Activated CD8-positive, alpha-beta T cell treated with anti-CD3 and anti-CD28 coated beads for 36 hours (primary cell): ENCODE data around the gene SETD1A. TPM values are rescaled to one million over a fixed set of nuclear protein-coding genes. Genes with fewer than 3 reads are reported as not detected.
A peak's percentile ranks its signal among the peaks of the same experiment; 100 is the strongest.

Source experiments
- ATAC-seq: fragments of 200-7000 bp; cut with Tn5 transposase; one replicate; pipeline ENCODE4 v1.10.0; 2021; ENCODE audit warnings: mild to moderate bottlenecking, moderate library complexity
- CTCF ChIA-PET: fragments of 350-600 bp; sonication (Branson Sonifier 250); formaldehyde crosslinking; loops from one replicate; lab custom pipeline; 2021; ENCODE audit warnings: antibody characterized with exemption; lab: Charles Lee
- POLR2A ChIA-PET: fragments of 350-600 bp; sonication (Branson Sonifier 250); formaldehyde crosslinking; loops from one replicate; lab custom pipeline; 2021; ENCODE audit warnings: antibody characterized with exemption; lab: Charles Lee
- DNase-seq: peaks from one replicate; pipeline ENCODE4 v3.0.0-alpha.2; 2020
- H3K27ac Mint-ChIP-seq: one replicate; pipeline ENCODE4 v1.8.0; 2021; ENCODE audit warnings: mild to moderate bottlenecking, mixed read lengths
- H3K27me3 Mint-ChIP-seq: one replicate; pipeline ENCODE4 v1.8.0; 2021; ENCODE audit warnings: mixed read lengths
- H3K36me3 Mint-ChIP-seq: one replicate; pipeline ENCODE4 v1.8.0; 2021; ENCODE audit warnings: low read depth, mixed read lengths
- H3K4me1 Mint-ChIP-seq: one replicate; pipeline ENCODE4 v1.8.0; 2021; ENCODE audit warnings: low read depth, mixed read lengths
- H3K4me3 Mint-ChIP-seq: one replicate; pipeline ENCODE4 v1.8.0; 2021; ENCODE audit warnings: mild to moderate bottlenecking, moderate library complexity, mixed read lengths
- H3K9me3 Mint-ChIP-seq: one replicate; pipeline ENCODE4 v1.8.0; 2021; ENCODE audit warnings: mixed read lengths
- CTCF ChIP-seq: fragments of 200-600 bp; IDR thresholded peaks from one replicate; pipeline ENCODE4 v1.8.0; 2022; ENCODE audit warnings: antibody characterized with exemption, mild to moderate bottlenecking
- intact Hi-C: fragments of 100-400 bp; cut with micrococcal nuclease; formaldehyde crosslinking; loops from one replicate; pipeline ENCODE4 v1.10.0; 2022
- total RNA-seq, 2 experiments: library from RNA; stranded (reverse); gene quantifications; one replicate each; pipeline ENCODE4 v1.2.3, GENCODE V29; 2021

Gene SETD1A
- total RNA-seq, 2 experiments from 2014 or later, result 18.0 to 19.2 TPM

DNA sequence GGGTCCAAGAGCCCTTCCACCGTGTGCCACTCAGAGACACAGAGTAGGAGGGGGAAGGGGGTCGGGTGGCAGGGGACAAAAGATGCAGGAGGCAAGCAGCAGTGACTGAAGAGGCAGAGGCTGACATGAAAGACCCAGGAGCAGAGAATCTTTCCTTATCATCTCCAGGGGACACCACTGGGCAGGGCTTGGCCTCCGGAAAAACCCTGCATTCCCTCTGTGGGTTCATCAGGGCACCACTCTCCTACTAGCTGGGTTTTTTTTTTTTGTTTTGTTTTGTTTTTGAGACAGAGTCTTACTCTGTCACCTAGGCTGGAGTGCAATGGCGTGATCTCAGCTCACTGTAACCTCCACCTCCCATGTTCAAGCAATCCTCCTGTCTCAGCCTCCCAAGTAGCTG lies 73.7 kb downstream of the SETD1A start:
- H3K4me1 Mint-ChIP-seq, result peaks cover 20% of the 10 kb centered on the region
- no peak for ATAC-seq
- H3K4me3 Mint-ChIP-seq, result no peak overlapping the region
- POLR2A ChIA-PET, result interaction anchor here (1.3 kb wide), 1 partner anchor 15 kb away, joined by 3 read pairs; no protein-coding TSS in a partner anchor
- H3K9me3 Mint-ChIP-seq, result no peaks in the 10 kb centered on the region
- intact Hi-C loops, result loop anchor here (5.0 kb wide), 1 partner anchor 41 kb away; the partner anchor contains the start of genes ZNF646 and ZNF668
- no peak overlapping the region for H3K27ac Mint-ChIP-seq
- peaks cover 4% of the 10 kb centered on the region for H3K36me3 Mint-ChIP-seq
- CTCF ChIA-PET, result interaction anchor here (1.6 kb wide), 1 partner anchor 46 kb away, joined by 5 read pairs; the partner anchor contains the start of gene HSD3B7
- no peak for DNase-seq
- H3K27me3 Mint-ChIP-seq, result no peaks in the 10 kb centered on the region
- TF ChIP-seq CTCF, result no peak

DNA sequence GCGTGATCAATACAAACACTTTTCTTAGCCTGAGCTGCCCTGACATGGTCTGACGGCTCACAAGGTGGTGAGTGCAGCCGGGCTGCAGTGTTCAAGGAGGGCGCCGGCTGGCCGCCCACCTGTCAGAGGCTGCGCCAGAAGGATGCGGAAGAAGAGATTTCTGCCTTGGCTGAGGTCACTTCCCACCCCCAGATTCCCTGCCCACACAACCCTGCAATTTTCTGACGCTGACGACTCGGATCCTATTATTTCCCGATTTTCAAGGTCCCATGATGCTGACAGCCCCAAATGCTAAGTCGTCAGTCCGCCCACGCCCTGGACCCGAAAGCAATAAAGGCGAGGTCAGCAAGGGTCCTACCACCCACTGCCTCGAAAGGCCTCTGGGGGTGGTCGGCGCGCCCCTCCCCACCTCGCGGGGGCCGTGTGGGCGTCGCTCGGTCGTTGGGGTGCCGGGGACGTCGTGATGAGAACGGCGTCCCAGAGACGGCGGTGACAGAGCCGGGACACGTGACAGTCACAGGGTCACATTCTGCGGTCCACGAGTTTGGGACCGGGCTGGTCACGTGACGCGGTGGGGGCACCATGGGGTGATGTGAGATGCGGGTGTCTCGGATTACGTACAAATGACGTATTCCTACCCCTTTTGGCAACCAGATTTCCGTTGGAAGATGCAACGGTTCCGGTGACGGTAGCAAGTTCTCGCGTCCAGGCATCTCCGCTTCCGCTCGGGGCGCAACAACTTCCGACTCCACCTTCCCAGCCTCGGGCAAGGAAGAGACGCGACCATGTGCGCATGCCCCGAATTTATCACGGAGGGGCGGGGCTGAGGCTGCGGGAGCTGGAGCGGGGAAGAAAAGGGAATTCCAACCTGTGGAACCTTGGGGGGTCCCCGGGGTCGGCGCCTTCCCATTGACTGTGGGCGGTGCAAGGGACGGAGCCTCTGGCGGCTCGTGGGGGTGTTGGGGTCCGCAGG lies 75.5 kb downstream of the SETD1A start, which contains the start of gene STX4:
Gene STX4, plus strand, starts transcription at position 823 of the 973 bp plus-strand sequence. CDS start 248 bp downstream, outside the sequence.
- TF ChIP-seq CTCF, result no peak
- Mint-ChIP-seq H3K4me3 (peak within 1 kb of the TSS; percentile 85), H3K9me3 (no peaks in the 10 kb centered on the region), H3K27me3 (no peaks in the 10 kb centered on the region), H3K4me1 (peaks cover 22% of the 10 kb centered on the region), H3K36me3 (peaks cover 7% of the 10 kb centered on the region), H3K27ac (peak within 1 kb of the TSS; percentile 89)
- DNase-seq (peak; percentile 99), ATAC-seq (peak; percentile 84)
- intact Hi-C loops, result loop anchor here (5.0 kb wide), 1 partner anchor 39 kb away; the partner anchor contains the start of genes ZNF646 and ZNF668
- ChIA-PET CTCF (interaction anchor here (0.7 to 1.0 kb wide), 2 partner anchors 51 to 147 kb away, joined by 3 read pairs; partner anchors contain the start of gene FUS), POLR2A (interaction anchor here (0.5 to 3.7 kb wide), 4 partner anchors 41 to 410 kb away, joined by 3 to 17 read pairs (median 4); partner anchors contain the start of genes FUS, ZNF646 and ZNF668)

DNA sequence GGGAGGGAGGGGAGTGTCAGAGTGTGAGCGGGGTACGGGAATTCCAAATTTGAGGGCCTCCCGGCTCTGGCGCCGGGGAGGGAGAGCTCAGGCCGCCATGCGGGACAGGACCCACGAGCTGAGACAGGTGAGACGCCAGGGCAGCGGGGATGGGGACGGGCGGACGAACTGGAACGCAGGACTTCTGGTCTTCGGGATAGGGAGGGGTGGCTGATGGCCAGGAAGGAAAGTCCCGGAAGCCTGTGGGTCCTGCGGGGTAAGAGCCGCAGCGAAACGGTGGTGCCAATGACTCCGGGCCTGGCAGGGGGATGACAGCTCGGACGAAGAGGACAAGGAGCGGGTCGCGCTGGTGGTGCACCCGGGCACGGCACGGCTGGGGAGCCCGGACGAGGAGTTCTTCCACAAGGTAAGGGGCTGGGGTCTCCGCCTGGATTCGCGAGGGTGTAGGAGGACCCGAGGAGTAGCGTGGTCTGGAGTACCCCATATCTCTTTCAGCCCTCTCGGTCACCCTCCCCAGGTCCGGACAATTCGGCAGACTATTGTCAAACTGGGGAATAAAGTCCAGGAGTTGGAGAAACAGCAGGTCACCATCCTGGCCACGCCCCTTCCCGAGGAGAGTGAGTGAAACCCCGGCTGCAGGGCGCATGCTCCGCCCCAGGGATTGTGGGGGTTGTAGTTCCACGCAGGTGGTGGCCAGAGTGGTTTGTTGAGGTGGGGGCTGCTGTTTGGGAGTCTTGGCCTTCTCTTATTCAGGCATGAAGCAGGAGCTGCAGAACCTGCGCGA lies 76.3 kb downstream of the SETD1A start:
- DNase-seq (peak; percentile 94), ATAC-seq (peak; percentile 66)
- TF ChIP-seq CTCF, result no peak
- Mint-ChIP-seq H3K27ac (peak overlapping the region; percentile 89), H3K9me3 (no peaks in the 10 kb centered on the region), H3K4me1 (peaks cover 22% of the 10 kb centered on the region), H3K4me3 (peak overlapping the region; percentile 85), H3K27me3 (no peaks in the 10 kb centered on the region), H3K36me3 (peaks cover 7% of the 10 kb centered on the region)
- ChIA-PET CTCF (interaction anchor here (0.7 to 1.2 kb wide), 4 partner anchors 48 to 146 kb away, joined by 3 to 4 read pairs (median 3); partner anchors contain the start of gene FUS), POLR2A (interaction anchor here (0.5 to 3.7 kb wide), 6 partner anchors 11 to 410 kb away, joined by 3 to 17 read pairs (median 4); partner anchors contain the start of genes FUS, ZNF646 and ZNF668)
- intact Hi-C loops, result loop anchor here (5.0 kb wide), 1 partner anchor 38 kb away; the partner anchor contains the start of genes ZNF646 and ZNF668

Other genes with a start within 250 kb of the SETD1A start
- 10 to 100 TPM; 27.8 to 30.3 TPM for gene PHKG2, start 209.3 kb upstream of the SETD1A start, total RNA-seq
- gene CFAP119, start 195.7 kb upstream of the SETD1A start, total RNA-seq, result 1 to 10 TPM; 3.8 to 3.9 TPM
- gene RNF40, start 195.4 kb upstream of the SETD1A start, total RNA-seq, result 10 to 100 TPM; 63.2 to 68.1 TPM
- 1 to 10 TPM; 2.8 to 3.2 TPM for gene ZNF629, start 170.5 kb upstream of the SETD1A start, total RNA-seq
- 10 to 100 TPM; 21.8 to 23.6 TPM for gene BCL7C, start 63.7 kb upstream of the SETD1A start, total RNA-seq
- under 1 TPM; 0.31 to 0.32 TPM for gene CTF1, start 61.1 kb upstream of the SETD1A start, total RNA-seq
- gene FBXL19, start 34.2 kb upstream of the SETD1A start, total RNA-seq, result 10 to 100 TPM; 21.1 to 22.0 TPM
- 10 to 100 TPM in 1 of 2 experiments, 1 to 10 TPM in 1; 7.6 to 10.9 TPM for gene ORAI3, start 8.7 kb upstream of the SETD1A start, total RNA-seq
- 1 to 10 TPM in 1 of 2 experiments, under 1 TPM in 1; 0.45 to 1.3 TPM for gene HSD3B7, start 27.5 kb downstream of the SETD1A start, total RNA-seq
- gene STX1B, start 52.9 kb downstream of the SETD1A start, total RNA-seq, result 1 to 10 TPM; 1.1 to 1.8 TPM
- gene STX4, start 75.8 kb downstream of the SETD1A start, total RNA-seq, result 10 to 100 TPM; 25.2 to 27.7 TPM
- 10 to 100 TPM; 16.2 to 18.8 TPM for gene ZNF668, start 116.5 kb downstream of the SETD1A start, total RNA-seq
- 10 to 100 TPM; 22.0 to 24.4 TPM for gene ZNF646, start 116.7 kb downstream of the SETD1A start, total RNA-seq
- gene PRSS53, start 131.2 kb downstream of the SETD1A start, total RNA-seq, result 1 to 10 TPM; 5.5 to 8.6 TPM
- gene VKORC1, start 137.0 kb downstream of the SETD1A start, total RNA-seq, result 10 to 100 TPM; 68.5 to 71.5 TPM
- gene BCKDK, start 150.6 kb downstream of the SETD1A start, total RNA-seq, result 10 to 100 TPM; 55.1 to 58.7 TPM
- 10 to 100 TPM; 55.6 to 58.7 TPM for gene KAT8, start 159.9 kb downstream of the SETD1A start, total RNA-seq
- not detected for gene PRSS8, start 178.0 kb downstream of the SETD1A start, total RNA-seq
- under 1 TPM; 0.18 to 0.72 TPM for gene PRSS36, start 192.3 kb downstream of the SETD1A start, total RNA-seq
- gene FUS, start 222.4 kb downstream of the SETD1A start, total RNA-seq, result 100 to 1,000 TPM; 486 to 533 TPM
- 1 to 10 TPM; 5.9 to 6.1 TPM for gene PYCARD, start 245.0 kb downstream of the SETD1A start, total RNA-seq